ENCODE data around the gene PJA1. TPM values are rescaled to one million over a fixed set of nuclear protein-coding genes. Genes with fewer than 3 reads are reported as not detected.

Gene PJA1
- polyA plus RNA-seq, 3 donors: 2.1 to 11.6 (median 8.8) TPM

GRCh38 chrX:69185886-69186285 lies 20.6 kb upstream of the PJA1 start:
- no peak overlapping the region for H3K27ac Mint-ChIP-seq
- Histone ChIP-seq H3K27me3 (ENCODE audit: control insufficient read depth in 2 of 2, insufficient read depth in 2 of 2, low read length in 2 of 2) (no peaks in the 10 kb centered on the region), H3K36me3 (replicated peaks in 1 of 2; ENCODE audit: control insufficient read depth in 1 of 2, insufficient read depth in 2 of 2, low read length in 2 of 2) (no peaks in the 10 kb centered on the region), H2AFZ (ENCODE audit: insufficient read depth, low read depth, low read length, poor library complexity, severe bottlenecking) (no peak overlapping the region), H4K20me1 (ENCODE audit: insufficient read depth, low read length) (no peaks in the 10 kb centered on the region), H3K79me2 (ENCODE audit: insufficient read depth, low read length) (no peaks in the 10 kb centered on the region), H3K9me3 (replicated peaks in 1 of 2; ENCODE audit: control insufficient read depth in 1 of 2, insufficient read depth in 1 of 2, low read length in 2 of 2) (no peaks in the 10 kb centered on the region), H3K4me2 (replicated peaks; ENCODE audit: extremely low read depth, low read length, poor library complexity, severe bottlenecking) (no peak overlapping the region), H3K4me1 (ENCODE audit: control insufficient read depth in 1 of 2, insufficient read depth in 2 of 2, low read length in 2 of 2) (no peaks in the 10 kb centered on the region), H3K4me3 (replicated peaks in 1 of 3; ENCODE audit: low read depth in 2 of 3, low read length in 3 of 3) (no peak overlapping the region), H3K9ac (ENCODE audit: insufficient read depth, low read length, poor library complexity, severe bottlenecking) (no peak overlapping the region), H3K27ac (ENCODE audit: low read depth in 1 of 2, low read length in 2 of 2) (no peak overlapping the region)
- no peak overlapping the region for H3K4me3 Mint-ChIP-seq
- H3K4me1 Mint-ChIP-seq: peaks cover 2% of the 10 kb centered on the region
- DNase-seq: no peak
- peaks cover 0 to 3% (median 0%) of the 10 kb centered on the region in 7 donors for H3K9me3 Mint-ChIP-seq
- intact Hi-C loops (cut with micrococcal nuclease): no loop called here
- peaks cover under 1 to 10% (median 3%) of the 10 kb centered on the region in 3 donors for H3K27me3 Mint-ChIP-seq (ENCODE audit: low read depth in 3 of 3)
- H3K36me3 Mint-ChIP-seq: no peaks in the 10 kb centered on the region
- WGBS (ENCODE audit: insufficient coverage): no CpG with 5 or more reads among the region's 2 CpGs
- no peak for TF ChIP-seq CTCF (IDR thresholded peaks at IDR 0.05)

GRCh38 chrX:69185141-69185540 lies 19.9 kb upstream of the PJA1 start:
- no peaks in the 10 kb centered on the region for H3K27me3 ChIP-seq (ENCODE audit: control insufficient read depth in 2 of 2, insufficient read depth in 2 of 2, low read length in 2 of 2)
- intact Hi-C loops (cut with micrococcal nuclease): no loop called here
- H3K4me3 ChIP-seq (replicated peaks in 1 of 3; ENCODE audit: low read depth in 2 of 3, low read length in 3 of 3): no peak overlapping the region
- H3K79me2 ChIP-seq (ENCODE audit: insufficient read depth, low read length): no peaks in the 10 kb centered on the region
- H2AFZ ChIP-seq (ENCODE audit: insufficient read depth, low read depth, low read length, poor library complexity, severe bottlenecking): no peak overlapping the region
- Mint-ChIP-seq H3K4me3 (no peak overlapping the region), H3K9me3 (peaks cover 0 to 3% (median 0%) of the 10 kb centered on the region in 7 donors), H3K27me3 (ENCODE audit: low read depth in 3 of 3) (peaks cover 1 to 12% (median 3%) of the 10 kb centered on the region in 3 donors), H3K27ac (peak overlapping the region in 1 of 7 donors; percentile 51), H3K36me3 (no peaks in the 10 kb centered on the region), H3K4me1 (peaks cover 2% of the 10 kb centered on the region)
- H3K27ac ChIP-seq (ENCODE audit: low read depth in 1 of 2, low read length in 2 of 2): no peak overlapping the region
- no peaks in the 10 kb centered on the region for H4K20me1 ChIP-seq (ENCODE audit: insufficient read depth, low read length)
- no peaks in the 10 kb centered on the region for H3K4me1 ChIP-seq (ENCODE audit: control insufficient read depth in 1 of 2, insufficient read depth in 2 of 2, low read length in 2 of 2)
- 50% methylated on average over 2 of the region's 3 CpGs for WGBS (ENCODE audit: insufficient coverage)
- TF ChIP-seq CTCF (IDR thresholded peaks at IDR 0.05): no peak
- no peaks in the 10 kb centered on the region for H3K9me3 ChIP-seq (replicated peaks in 1 of 2; ENCODE audit: control insufficient read depth in 1 of 2, insufficient read depth in 1 of 2, low read length in 2 of 2)
- no peaks in the 10 kb centered on the region for H3K36me3 ChIP-seq (replicated peaks in 1 of 2; ENCODE audit: control insufficient read depth in 1 of 2, insufficient read depth in 2 of 2, low read length in 2 of 2)
- no peak overlapping the region for H3K4me2 ChIP-seq (replicated peaks; ENCODE audit: extremely low read depth, low read length, poor library complexity, severe bottlenecking)
- H3K9ac ChIP-seq (ENCODE audit: insufficient read depth, low read length, poor library complexity, severe bottlenecking): no peak overlapping the region
- no peak for DNase-seq
